ENCODE data around the gene CARS2.

DNA sequence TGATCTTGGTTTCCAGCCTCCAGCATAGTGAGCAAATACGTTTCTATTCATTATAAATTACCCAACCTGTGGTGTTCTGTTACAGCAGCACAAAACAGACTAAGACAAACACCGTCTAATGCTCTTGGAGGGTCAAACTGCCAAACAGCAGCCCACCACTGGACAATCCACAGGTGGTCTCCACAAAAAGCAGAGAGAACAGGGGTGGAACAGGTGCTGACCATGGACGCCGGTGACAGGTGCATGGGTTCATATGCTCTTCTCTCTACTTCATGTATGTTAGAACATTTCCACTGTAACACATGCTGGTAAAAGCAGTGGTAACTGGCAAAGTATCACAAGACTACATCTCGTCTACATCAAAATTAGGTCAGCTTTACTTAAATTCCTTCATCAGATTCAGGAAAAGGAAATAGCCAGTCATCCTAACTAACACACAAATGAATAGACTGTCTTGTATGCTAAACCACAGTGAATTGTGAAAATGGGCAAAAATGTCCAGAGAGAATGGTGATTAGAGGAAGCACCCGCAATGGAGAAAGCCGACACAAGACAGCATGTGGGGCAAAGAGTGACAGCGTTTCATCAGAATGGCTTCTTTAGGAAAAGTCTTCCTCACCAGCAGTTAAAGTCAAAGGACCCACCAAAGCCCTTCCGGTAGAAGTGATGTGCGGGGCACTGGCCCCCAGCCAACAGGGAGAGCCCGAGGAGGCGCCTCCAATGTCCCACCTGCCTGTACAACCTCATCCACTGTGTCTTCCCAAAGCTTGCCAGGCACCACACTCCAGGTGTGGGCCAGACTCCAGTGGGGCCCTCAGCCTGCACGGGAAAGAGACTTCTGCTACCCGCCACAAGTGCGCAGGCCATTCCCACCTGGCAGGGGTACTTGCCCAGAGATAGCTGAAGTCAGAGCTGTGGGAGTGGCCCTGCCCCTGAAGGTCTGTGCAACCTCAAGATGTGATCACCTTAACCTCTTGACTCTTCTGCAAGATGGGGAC lies 6.5 kb downstream of the CARS2 start:
- TF ChIP-seq POLR2A (IDR thresholded peaks at IDR 0.05; ENCODE audit: low read depth, low read length), result no peak
- TF ChIP-seq TAF1 (IDR thresholded peaks at IDR 0.05; ENCODE audit: borderline replicate concordance, low read depth, low read length), result no peak
